WTC11 (cell line): ENCODE data around the gene CDK2. TPM values are rescaled to one million over a fixed set of nuclear protein-coding genes. Genes with fewer than 3 reads are reported as not detected.

Experiments
- CREM ChIP-seq: sonication (generic); formaldehyde crosslinking; IDR thresholded peaks from 2 replicates; pipeline ENCODE4 v1.8.1; 2022; ENCODE audit warnings: mild to moderate bottlenecking, missing genetic modification reagents, moderate library complexity
- FOXP1 ChIP-seq: sonication (generic); formaldehyde crosslinking; IDR thresholded peaks from 2 replicates; pipeline ENCODE4 v1.8.0; 2022; ENCODE audit warnings: missing genetic modification reagents, mild to moderate bottlenecking, moderate library complexity, borderline replicate concordance
- GABPB1 ChIP-seq: sonication (generic); formaldehyde crosslinking; IDR thresholded peaks from 2 replicates; pipeline ENCODE4 v1.8.1; 2023; ENCODE audit warnings: mild to moderate bottlenecking, missing genetic modification reagents
- MYBL2 ChIP-seq: sonication (generic); formaldehyde crosslinking; IDR thresholded peaks from 2 replicates; pipeline ENCODE4 v1.8.1; 2023; ENCODE audit warnings: mild to moderate bottlenecking, moderate library complexity, missing genetic modification reagents
- RELA ChIP-seq: sonication (generic); formaldehyde crosslinking; IDR thresholded peaks from 2 replicates; pipeline ENCODE4 v1.8.1; 2022; ENCODE audit warnings: missing genetic modification reagents, mild to moderate bottlenecking, borderline replicate concordance
- TEAD4 ChIP-seq: sonication (generic); formaldehyde crosslinking; IDR thresholded peaks from 2 replicates; pipeline ENCODE4 v1.8.0; 2022; ENCODE audit warnings: mild to moderate bottlenecking, missing genetic modification reagents
- TP53 ChIP-seq: sonication (generic); formaldehyde crosslinking; IDR thresholded peaks from 2 replicates; pipeline ENCODE4 v1.8.1; 2023; ENCODE audit warnings: mild to moderate bottlenecking, missing genetic modification reagents
- ZNF416 ChIP-seq: fragments of 250-450 bp; sonication (Bioruptor Pico); IDR thresholded peaks from 2 replicates; pipeline ENCODE4 v1.9.0; 2021; ENCODE audit warnings: mild to moderate bottlenecking, inconsistent platforms
- ZNF423 ChIP-seq: fragments of 250-450 bp; sonication (Bioruptor Pico); IDR thresholded peaks from 2 replicates; pipeline ENCODE4 v2.1.2; 2022; ENCODE audit warnings: mild to moderate bottlenecking, moderate library complexity
- total RNA-seq: library from RNA; stranded (reverse); gene quantifications from 3 replicates; pipeline ENCODE4 v1.2.3, GENCODE V29; 2021
- TF ChIP-seq, protein P1 (sequence below): sonication (generic); formaldehyde crosslinking; IDR thresholded peaks from 2 replicates; pipeline ENCODE4 v1.8.0; 2022; ENCODE audit warnings: missing genetic modification reagents
- TF ChIP-seq, protein P2 (sequence below): fragments of 250-450 bp; sonication (Bioruptor Pico); IDR thresholded peaks from 2 replicates; pipeline ENCODE4 v1.8.0; 2021; ENCODE audit warnings: mild to moderate bottlenecking
- TF ChIP-seq, protein P3 (sequence below): sonication (generic); formaldehyde crosslinking; IDR thresholded peaks from 2 replicates; pipeline ENCODE4 v1.8.1; 2023; ENCODE audit warnings: mild to moderate bottlenecking, missing genetic modification reagents
- TF ChIP-seq, protein P4 (sequence below): sonication (generic); formaldehyde crosslinking; IDR thresholded peaks from 2 replicates; pipeline ENCODE4 v1.8.0; 2023; ENCODE audit warnings: missing genetic modification reagents
- TF ChIP-seq, protein P5 (sequence below): sonication (generic); formaldehyde crosslinking; IDR thresholded peaks from 2 replicates; pipeline ENCODE4 v1.8.0; 2022; ENCODE audit warnings: mild to moderate bottlenecking, missing genetic modification reagents
- TF ChIP-seq, protein P6 (sequence below): sonication (generic); formaldehyde crosslinking; IDR thresholded peaks from 2 replicates; pipeline ENCODE4 v1.8.0; 2023; ENCODE audit warnings: missing genetic modification reagents, mild to moderate bottlenecking, borderline replicate concordance
- TF ChIP-seq, protein P7 (sequence below): sonication (generic); formaldehyde crosslinking; IDR thresholded peaks from 2 replicates; pipeline ENCODE4 v1.8.1; 2023; ENCODE audit warnings: mild to moderate bottlenecking, moderate library complexity, missing genetic modification reagents
- TF ChIP-seq, protein P8 (sequence below): sonication (generic); formaldehyde crosslinking; IDR thresholded peaks from 2 replicates; pipeline ENCODE4 v1.8.0; 2022; ENCODE audit warnings: mild to moderate bottlenecking, missing genetic modification reagents
- TF ChIP-seq, protein P9 (sequence below): sonication (generic); formaldehyde crosslinking; IDR thresholded peaks from 2 replicates; pipeline ENCODE4 v1.8.1; 2022; ENCODE audit warnings: mild to moderate bottlenecking, moderate library complexity, missing genetic modification reagents

CDK2 gene
- total RNA-seq, 1 experiment from 2014 or later: 43.1 TPM

DNA sequence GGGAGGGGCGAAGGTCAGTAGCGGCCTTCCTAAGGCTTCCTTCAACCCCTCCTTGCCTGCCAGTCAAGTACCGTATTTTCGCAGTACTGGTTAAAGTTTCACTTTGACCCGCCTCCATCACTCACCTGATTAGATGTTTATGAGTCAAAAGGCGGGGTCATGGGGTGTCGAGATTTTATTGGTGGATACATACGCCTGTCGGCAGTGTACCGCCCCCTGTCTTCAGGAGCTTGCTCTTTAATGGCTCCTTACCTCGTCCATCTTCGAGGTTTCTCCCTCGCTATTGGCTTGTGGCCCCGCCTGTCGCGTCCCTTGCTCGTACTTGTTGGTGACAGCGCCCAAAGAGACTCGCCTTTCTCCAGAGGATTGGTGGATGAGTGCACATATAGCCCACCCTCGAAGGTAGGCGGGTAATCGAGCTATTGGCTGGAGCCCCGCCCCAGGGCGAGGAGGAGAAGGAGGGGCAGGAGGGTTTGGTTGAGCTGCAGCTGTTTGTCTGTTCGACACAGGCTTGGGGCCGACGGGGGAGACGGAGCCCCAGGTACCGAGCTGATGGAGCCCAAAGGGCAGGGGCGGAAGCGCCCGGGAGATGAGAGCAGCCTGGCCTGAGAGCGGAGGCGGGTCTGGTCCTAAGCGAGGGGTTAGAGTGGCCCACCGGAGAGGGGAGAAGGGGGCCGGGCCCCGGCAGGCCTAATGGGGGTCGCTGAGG lies 7.1 kb downstream of the CDK2 start, which contains the start of gene RAB5B (continued):
- TF ChIP-seq, protein P1, sequence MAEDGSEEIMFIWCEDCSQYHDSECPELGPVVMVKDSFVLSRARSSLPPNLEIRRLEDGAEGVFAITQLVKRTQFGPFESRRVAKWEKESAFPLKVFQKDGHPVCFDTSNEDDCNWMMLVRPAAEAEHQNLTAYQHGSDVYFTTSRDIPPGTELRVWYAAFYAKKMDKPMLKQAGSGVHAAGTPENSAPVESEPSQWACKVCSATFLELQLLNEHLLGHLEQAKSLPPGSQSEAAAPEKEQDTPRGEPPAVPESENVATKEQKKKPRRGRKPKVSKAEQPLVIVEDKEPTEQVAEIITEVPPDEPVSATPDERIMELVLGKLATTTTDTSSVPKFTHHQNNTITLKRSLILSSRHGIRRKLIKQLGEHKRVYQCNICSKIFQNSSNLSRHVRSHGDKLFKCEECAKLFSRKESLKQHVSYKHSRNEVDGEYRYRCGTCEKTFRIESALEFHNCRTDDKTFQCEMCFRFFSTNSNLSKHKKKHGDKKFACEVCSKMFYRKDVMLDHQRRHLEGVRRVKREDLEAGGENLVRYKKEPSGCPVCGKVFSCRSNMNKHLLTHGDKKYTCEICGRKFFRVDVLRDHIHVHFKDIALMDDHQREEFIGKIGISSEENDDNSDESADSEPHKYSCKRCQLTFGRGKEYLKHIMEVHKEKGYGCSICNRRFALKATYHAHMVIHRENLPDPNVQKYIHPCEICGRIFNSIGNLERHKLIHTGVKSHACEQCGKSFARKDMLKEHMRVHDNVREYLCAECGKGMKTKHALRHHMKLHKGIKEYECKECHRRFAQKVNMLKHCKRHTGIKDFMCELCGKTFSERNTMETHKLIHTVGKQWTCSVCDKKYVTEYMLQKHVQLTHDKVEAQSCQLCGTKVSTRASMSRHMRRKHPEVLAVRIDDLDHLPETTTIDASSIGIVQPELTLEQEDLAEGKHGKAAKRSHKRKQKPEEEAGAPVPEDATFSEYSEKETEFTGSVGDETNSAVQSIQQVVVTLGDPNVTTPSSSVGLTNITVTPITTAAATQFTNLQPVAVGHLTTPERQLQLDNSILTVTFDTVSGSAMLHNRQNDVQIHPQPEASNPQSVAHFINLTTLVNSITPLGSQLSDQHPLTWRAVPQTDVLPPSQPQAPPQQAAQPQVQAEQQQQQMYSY (CRISPR knock-in tag): no peak
- TF ChIP-seq CREM (CRISPR knock-in tag) (peak; percentile 76; the same call in 1 of the 2 replicates), RELA (CRISPR knock-in tag) (no peak), ZNF423 (CRISPR knock-in tag) (no peak), GABPB1 (CRISPR knock-in tag) (peak; percentile 55; the same call in 1 of the 2 replicates), MYBL2 (CRISPR knock-in tag) (no peak), TEAD4 (CRISPR knock-in tag) (no peak; the same call in 1 of the 2 replicates), TP53 (no peak), ZNF416 (no peak), FOXP1 (CRISPR knock-in tag) (peak; percentile 56; the same call in 1 of the 2 replicates)
- TF ChIP-seq, protein P2, sequence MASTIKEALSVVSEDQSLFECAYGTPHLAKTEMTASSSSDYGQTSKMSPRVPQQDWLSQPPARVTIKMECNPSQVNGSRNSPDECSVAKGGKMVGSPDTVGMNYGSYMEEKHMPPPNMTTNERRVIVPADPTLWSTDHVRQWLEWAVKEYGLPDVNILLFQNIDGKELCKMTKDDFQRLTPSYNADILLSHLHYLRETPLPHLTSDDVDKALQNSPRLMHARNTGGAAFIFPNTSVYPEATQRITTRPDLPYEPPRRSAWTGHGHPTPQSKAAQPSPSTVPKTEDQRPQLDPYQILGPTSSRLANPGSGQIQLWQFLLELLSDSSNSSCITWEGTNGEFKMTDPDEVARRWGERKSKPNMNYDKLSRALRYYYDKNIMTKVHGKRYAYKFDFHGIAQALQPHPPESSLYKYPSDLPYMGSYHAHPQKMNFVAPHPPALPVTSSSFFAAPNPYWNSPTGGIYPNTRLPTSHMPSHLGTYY (CRISPR knock-in tag): no peak
- TF ChIP-seq, protein P3, sequence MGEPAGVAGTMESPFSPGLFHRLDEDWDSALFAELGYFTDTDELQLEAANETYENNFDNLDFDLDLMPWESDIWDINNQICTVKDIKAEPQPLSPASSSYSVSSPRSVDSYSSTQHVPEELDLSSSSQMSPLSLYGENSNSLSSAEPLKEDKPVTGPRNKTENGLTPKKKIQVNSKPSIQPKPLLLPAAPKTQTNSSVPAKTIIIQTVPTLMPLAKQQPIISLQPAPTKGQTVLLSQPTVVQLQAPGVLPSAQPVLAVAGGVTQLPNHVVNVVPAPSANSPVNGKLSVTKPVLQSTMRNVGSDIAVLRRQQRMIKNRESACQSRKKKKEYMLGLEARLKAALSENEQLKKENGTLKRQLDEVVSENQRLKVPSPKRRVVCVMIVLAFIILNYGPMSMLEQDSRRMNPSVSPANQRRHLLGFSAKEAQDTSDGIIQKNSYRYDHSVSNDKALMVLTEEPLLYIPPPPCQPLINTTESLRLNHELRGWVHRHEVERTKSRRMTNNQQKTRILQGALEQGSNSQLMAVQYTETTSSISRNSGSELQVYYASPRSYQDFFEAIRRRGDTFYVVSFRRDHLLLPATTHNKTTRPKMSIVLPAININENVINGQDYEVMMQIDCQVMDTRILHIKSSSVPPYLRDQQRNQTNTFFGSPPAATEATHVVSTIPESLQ (CRISPR knock-in tag): no peak
- TF ChIP-seq, protein P4, sequence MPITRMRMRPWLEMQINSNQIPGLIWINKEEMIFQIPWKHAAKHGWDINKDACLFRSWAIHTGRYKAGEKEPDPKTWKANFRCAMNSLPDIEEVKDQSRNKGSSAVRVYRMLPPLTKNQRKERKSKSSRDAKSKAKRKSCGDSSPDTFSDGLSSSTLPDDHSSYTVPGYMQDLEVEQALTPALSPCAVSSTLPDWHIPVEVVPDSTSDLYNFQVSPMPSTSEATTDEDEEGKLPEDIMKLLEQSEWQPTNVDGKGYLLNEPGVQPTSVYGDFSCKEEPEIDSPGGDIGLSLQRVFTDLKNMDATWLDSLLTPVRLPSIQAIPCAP (CRISPR knock-in tag): peak; percentile 25; the same call in 1 of the 2 replicates
- TF ChIP-seq, protein P5, sequence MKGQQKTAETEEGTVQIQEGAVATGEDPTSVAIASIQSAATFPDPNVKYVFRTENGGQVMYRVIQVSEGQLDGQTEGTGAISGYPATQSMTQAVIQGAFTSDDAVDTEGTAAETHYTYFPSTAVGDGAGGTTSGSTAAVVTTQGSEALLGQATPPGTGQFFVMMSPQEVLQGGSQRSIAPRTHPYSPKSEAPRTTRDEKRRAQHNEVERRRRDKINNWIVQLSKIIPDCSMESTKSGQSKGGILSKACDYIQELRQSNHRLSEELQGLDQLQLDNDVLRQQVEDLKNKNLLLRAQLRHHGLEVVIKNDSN: peak; percentile 48; the same call in 1 of the 2 replicates
- TF ChIP-seq, protein P6, sequence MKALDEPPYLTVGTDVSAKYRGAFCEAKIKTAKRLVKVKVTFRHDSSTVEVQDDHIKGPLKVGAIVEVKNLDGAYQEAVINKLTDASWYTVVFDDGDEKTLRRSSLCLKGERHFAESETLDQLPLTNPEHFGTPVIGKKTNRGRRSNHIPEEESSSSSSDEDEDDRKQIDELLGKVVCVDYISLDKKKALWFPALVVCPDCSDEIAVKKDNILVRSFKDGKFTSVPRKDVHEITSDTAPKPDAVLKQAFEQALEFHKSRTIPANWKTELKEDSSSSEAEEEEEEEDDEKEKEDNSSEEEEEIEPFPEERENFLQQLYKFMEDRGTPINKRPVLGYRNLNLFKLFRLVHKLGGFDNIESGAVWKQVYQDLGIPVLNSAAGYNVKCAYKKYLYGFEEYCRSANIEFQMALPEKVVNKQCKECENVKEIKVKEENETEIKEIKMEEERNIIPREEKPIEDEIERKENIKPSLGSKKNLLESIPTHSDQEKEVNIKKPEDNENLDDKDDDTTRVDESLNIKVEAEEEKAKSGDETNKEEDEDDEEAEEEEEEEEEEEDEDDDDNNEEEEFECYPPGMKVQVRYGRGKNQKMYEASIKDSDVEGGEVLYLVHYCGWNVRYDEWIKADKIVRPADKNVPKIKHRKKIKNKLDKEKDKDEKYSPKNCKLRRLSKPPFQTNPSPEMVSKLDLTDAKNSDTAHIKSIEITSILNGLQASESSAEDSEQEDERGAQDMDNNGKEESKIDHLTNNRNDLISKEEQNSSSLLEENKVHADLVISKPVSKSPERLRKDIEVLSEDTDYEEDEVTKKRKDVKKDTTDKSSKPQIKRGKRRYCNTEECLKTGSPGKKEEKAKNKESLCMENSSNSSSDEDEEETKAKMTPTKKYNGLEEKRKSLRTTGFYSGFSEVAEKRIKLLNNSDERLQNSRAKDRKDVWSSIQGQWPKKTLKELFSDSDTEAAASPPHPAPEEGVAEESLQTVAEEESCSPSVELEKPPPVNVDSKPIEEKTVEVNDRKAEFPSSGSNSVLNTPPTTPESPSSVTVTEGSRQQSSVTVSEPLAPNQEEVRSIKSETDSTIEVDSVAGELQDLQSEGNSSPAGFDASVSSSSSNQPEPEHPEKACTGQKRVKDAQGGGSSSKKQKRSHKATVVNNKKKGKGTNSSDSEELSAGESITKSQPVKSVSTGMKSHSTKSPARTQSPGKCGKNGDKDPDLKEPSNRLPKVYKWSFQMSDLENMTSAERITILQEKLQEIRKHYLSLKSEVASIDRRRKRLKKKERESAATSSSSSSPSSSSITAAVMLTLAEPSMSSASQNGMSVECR: peak; percentile 62; the same call in 1 of the 2 replicates
- TF ChIP-seq, protein P7, sequence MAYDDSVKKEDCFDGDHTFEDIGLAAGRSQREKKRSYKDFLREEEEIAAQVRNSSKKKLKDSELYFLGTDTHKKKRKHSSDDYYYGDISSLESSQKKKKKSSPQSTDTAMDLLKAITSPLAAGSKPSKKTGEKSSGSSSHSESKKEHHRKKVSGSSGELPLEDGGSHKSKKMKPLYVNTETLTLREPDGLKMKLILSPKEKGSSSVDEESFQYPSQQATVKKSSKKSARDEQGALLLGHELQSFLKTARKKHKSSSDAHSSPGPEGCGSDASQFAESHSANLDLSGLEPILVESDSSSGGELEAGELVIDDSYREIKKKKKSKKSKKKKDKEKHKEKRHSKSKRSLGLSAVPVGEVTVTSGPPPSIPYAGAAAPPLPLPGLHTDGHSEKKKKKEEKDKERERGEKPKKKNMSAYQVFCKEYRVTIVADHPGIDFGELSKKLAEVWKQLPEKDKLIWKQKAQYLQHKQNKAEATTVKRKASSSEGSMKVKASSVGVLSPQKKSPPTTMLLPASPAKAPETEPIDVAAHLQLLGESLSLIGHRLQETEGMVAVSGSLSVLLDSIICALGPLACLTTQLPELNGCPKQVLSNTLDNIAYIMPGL (CRISPR knock-in tag): peak; percentile 74; the same call in 1 of the 2 replicates
- TF ChIP-seq, protein P8, sequence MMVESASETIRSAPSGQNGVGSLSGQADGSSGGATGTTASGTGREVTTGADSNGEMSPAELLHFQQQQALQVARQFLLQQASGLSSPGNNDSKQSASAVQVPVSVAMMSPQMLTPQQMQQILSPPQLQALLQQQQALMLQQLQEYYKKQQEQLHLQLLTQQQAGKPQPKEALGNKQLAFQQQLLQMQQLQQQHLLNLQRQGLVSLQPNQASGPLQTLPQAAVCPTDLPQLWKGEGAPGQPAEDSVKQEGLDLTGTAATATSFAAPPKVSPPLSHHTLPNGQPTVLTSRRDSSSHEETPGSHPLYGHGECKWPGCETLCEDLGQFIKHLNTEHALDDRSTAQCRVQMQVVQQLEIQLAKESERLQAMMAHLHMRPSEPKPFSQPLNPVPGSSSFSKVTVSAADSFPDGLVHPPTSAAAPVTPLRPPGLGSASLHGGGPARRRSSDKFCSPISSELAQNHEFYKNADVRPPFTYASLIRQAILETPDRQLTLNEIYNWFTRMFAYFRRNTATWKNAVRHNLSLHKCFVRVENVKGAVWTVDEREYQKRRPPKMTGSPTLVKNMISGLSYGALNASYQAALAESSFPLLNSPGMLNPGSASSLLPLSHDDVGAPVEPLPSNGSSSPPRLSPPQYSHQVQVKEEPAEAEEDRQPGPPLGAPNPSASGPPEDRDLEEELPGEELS (CRISPR knock-in tag): peak; percentile 16; the same call in 1 of the 2 replicates
- TF ChIP-seq, protein P9, sequence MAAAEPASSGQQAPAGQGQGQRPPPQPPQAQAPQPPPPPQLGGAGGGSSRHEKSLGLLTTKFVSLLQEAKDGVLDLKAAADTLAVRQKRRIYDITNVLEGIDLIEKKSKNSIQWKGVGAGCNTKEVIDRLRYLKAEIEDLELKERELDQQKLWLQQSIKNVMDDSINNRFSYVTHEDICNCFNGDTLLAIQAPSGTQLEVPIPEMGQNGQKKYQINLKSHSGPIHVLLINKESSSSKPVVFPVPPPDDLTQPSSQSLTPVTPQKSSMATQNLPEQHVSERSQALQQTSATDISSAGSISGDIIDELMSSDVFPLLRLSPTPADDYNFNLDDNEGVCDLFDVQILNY (CRISPR knock-in tag): peak; percentile 14; the same call in 1 of the 2 replicates
